Measurements from ENCODE around the gene TMEM69. TPM values are rescaled to one million over a fixed set of nuclear protein-coding genes. Genes with fewer than 3 reads are reported as not detected.
"Not testable (repeated sequence)": the region's sequence is repeated elsewhere in the genome, so short reads cannot be mapped to it uniquely, and the experiment has no call there.

TMEM69 gene
- total RNA-seq, 1 donor from 2014 or later: 23.5 TPM

DNA sequence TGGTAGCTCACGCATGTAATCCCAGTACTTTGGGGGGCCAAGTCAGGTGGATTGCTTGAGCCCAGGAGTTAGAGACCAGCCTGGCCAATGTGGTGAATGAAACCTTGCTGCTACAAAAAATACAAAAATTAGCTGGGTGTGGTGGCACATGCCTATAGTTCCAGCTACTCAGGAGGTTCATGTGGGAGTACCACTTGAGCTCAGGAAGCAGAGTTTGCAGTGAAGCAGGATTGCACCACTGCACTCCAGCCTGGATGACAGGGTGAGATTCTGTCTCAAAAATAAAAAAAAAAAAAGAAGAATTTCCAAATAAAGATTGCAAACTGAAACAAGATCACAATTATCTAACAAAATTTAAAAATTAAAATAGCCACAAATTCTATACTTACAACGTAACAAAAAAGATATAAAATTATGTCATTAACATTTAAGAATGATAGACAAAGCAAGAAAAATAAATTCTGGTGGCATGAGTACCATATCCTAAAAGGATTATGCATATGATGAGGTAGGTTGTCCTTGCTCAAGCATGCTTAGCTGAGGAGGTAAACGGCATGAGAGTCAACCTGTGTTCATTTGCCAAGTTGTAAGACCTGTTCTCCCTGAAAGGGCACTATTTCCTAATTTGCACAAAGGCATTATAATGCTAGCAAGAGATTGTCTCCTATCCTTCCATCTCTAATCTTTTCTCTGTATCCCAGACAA lies 42.2 kb downstream of the TMEM69 start:
- intact Hi-C loops (cut with micrococcal nuclease): no loop called here
- Histone ChIP-seq H3K27me3 (ENCODE audit: low read depth) (no peaks in the 10 kb centered on the region), H3K9me3 (replicated peaks) (no peaks in the 10 kb centered on the region), H3K36me3 (peaks cover 23% of the 10 kb centered on the region), H3K4me3 (no peak overlapping the region), H3K4me1 (peaks cover 8% of the 10 kb centered on the region), H3K27ac (replicated peaks) (no peak overlapping the region)
- TF ChIP-seq, protein P1, sequence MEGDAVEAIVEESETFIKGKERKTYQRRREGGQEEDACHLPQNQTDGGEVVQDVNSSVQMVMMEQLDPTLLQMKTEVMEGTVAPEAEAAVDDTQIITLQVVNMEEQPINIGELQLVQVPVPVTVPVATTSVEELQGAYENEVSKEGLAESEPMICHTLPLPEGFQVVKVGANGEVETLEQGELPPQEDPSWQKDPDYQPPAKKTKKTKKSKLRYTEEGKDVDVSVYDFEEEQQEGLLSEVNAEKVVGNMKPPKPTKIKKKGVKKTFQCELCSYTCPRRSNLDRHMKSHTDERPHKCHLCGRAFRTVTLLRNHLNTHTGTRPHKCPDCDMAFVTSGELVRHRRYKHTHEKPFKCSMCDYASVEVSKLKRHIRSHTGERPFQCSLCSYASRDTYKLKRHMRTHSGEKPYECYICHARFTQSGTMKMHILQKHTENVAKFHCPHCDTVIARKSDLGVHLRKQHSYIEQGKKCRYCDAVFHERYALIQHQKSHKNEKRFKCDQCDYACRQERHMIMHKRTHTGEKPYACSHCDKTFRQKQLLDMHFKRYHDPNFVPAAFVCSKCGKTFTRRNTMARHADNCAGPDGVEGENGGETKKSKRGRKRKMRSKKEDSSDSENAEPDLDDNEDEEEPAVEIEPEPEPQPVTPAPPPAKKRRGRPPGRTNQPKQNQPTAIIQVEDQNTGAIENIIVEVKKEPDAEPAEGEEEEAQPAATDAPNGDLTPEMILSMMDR (IDR thresholded peaks at IDR 0.05; ENCODE audit: borderline replicate concordance): no peak
- DNase-seq: no peak

DNA sequence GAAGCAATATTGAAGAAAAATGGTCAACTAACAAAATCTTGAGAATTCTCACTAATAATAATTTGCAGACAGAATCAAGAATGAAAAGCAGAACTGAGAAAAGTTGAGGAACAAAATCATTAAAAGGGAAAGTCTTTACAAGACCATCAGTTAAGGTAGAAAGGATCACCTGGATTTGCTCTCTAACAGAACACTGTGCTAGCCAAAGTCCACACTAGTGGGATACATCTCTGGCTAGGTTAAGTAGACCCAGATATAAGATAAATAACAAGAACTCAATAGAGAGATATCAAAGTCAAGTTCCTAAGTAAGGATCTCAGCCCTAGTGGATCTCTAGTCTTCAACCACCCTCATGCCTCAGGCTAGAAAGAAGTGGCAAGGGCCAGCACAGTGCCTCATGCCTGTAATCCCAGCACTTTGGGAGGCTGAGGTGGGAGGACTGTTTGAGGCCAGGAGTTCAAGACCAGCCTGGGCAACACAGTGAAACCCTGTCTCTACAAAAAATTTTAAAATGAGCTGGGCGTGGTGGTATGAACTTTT lies 42.9 kb downstream of the TMEM69 start:
- Histone ChIP-seq H3K27ac (replicated peaks) (no peak overlapping the region), H3K36me3 (peaks cover 23% of the 10 kb centered on the region), H3K9me3 (replicated peaks) (no peaks in the 10 kb centered on the region), H3K4me3 (no peak overlapping the region), H3K4me1 (peaks cover 8% of the 10 kb centered on the region), H3K27me3 (ENCODE audit: low read depth) (no peaks in the 10 kb centered on the region)
- TF ChIP-seq, protein P1 (IDR thresholded peaks at IDR 0.05; ENCODE audit: borderline replicate concordance): no peak
- intact Hi-C loops (cut with micrococcal nuclease): no loop called here
- DNase-seq: no peak

DNA sequence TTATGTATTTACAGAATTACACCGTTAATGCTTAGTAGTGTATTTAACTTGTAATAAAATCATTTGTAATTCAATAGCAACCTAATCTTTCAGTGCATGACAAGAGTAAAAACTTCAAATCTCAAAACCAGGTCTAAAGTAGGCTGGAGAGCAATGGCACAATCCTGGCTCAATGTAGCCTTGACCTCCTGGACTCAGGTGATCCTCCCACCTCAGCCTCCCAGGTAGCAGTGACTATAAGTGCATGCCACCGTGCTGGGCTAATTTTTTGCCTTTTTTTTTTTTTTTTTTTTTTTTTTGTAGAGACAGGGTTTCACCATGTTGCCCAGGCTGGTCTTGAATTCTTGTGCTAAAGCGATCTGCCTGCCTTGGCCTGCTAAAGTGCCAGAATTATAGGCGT lies 51.2 kb downstream of the TMEM69 start:
- intact Hi-C loops (cut with micrococcal nuclease): no loop called here
- peaks cover 21% of the 10 kb centered on the region for H3K36me3 ChIP-seq
- no peak overlapping the region for H3K4me3 ChIP-seq
- no peak overlapping the region for H3K27ac ChIP-seq (replicated peaks)
- TF ChIP-seq, protein P1 (IDR thresholded peaks at IDR 0.05; ENCODE audit: borderline replicate concordance): no peak
- peaks cover 8% of the 10 kb centered on the region for H3K4me1 ChIP-seq
- H3K9me3 ChIP-seq (replicated peaks): no peaks in the 10 kb centered on the region
- H3K27me3 ChIP-seq (ENCODE audit: low read depth): no peaks in the 10 kb centered on the region
- DNase-seq: no peak

DNA sequence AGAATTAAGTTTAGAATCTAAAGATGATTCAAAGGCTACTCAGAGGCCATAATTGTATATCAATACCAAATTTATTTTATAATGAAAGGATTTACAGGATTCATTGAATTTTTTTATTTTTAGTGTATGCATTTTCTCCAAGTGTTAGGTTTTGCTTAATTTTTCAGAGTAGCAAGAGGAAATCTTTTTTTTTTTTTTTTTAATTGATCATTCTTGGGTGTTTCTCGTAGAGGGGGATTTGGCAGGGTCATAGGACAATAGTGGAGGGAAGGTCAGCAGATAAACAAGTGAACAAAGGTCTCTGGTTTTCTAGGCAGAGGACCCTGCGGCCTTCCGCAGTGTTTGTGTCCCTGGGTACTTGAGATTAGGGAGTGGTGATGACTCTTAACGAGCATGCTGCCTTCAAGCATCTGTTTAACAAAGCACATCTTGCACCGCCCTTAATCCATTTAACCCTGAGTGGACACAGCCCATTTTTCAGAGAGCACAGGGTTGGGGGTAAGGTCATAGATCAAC lies 51.7 kb downstream of the TMEM69 start:
- H3K27me3 ChIP-seq (ENCODE audit: low read depth); intact Hi-C loops (cut with micrococcal nuclease); H3K9me3 ChIP-seq (replicated peaks); DNase-seq; H3K4me3 ChIP-seq; H3K4me1 ChIP-seq; H3K27ac ChIP-seq (replicated peaks): not testable (repeated sequence)
- peaks cover 25% of the 10 kb centered on the region for H3K36me3 ChIP-seq

Other genes starting within 250 kb of the TMEM69 start
- gene TESK2, start 197.0 kb upstream of the TMEM69 start, total RNA-seq: 1.4 TPM
- gene CCDC163, start 188.1 kb upstream of the TMEM69 start, total RNA-seq: 0.22 TPM
- gene MMACHC, start 187.9 kb upstream of the TMEM69 start, total RNA-seq: 24.4 TPM
- gene PRDX1, start 166.3 kb upstream of the TMEM69 start, total RNA-seq: 255 TPM
- 45.4 TPM for gene AKR1A1, start 137.4 kb upstream of the TMEM69 start, total RNA-seq
- 34.5 TPM for gene NASP, start 104.1 kb upstream of the TMEM69 start, total RNA-seq
- gene CCDC17, start 64.1 kb upstream of the TMEM69 start, total RNA-seq: 1.2 TPM
- 80.7 TPM for gene GPBP1L1, start 1.6 kb upstream of the TMEM69 start, total RNA-seq
- gene IPP, start 62.5 kb downstream of the TMEM69 start, total RNA-seq: 19.3 TPM
- gene MAST2, start 115.4 kb downstream of the TMEM69 start, total RNA-seq: 104 TPM

All from left ventricle myocardium inferior (tissue), 1 donor.